Common myeloid progenitor, CD34-positive (primary cell): ENCODE results near the gene ST6GALNAC3.

Source experiments
- CTCF ChIA-PET: fragments of 350-600 bp; sonication (Branson Sonifier 250); formaldehyde crosslinking; loops from one replicate; lab custom pipeline; 2021; ENCODE audit warnings: antibody characterized with exemption; lab: Charles Lee
- POLR2A ChIA-PET: fragments of 350-600 bp; sonication (Branson Sonifier 250); formaldehyde crosslinking; loops from one replicate; lab custom pipeline; 2021; ENCODE audit warnings: antibody characterized with exemption; lab: Charles Lee
- DNase-seq, 3 donors: peaks; one replicate each; pipeline versions ENCODE4 v3.0.0 to v3.0.0-alpha.2; 2013
- H3K27ac ChIP-seq, 2 experiments: 1 replicate in 1 of 2; 2 replicates in 1 of 2; pipeline ENCODE4 v1.7.0; 2013; ENCODE audit warnings: inconsistent platforms in 2 of 2, low read length in 2 of 2, mild to moderate bottlenecking in 2 of 2, low read depth in 1 of 2, moderate library complexity in 1 of 2; ENCODE audit not compliant: severe bottlenecking in 2 of 2, insufficient read depth in 1 of 2, poor library complexity in 1 of 2
- H3K27me3 ChIP-seq, 5 experiments: replicated peaks in 2 of 5; 1 replicate in 3 of 5; 2 replicates in 2 of 5; pipeline versions ENCODE4 v1.6.1 to v1.7.0; 2013; ENCODE audit warnings: low read length in 4 of 5, mild to moderate bottlenecking in 2 of 5, moderate library complexity in 2 of 5, inconsistent platforms in 1 of 5; ENCODE audit not compliant: insufficient read depth in 5 of 5, control insufficient read depth in 4 of 5
- H3K36me3 ChIP-seq, 4 experiments: 1 replicate in 2 of 4; 2 replicates in 2 of 4; pipeline versions ENCODE4 v1.6.1 to v1.7.0; 2013; ENCODE audit warnings: low read length in 3 of 4, control low read depth in 1 of 4, mild to moderate bottlenecking in 1 of 4; ENCODE audit not compliant: control insufficient read depth in 4 of 4, insufficient read depth in 4 of 4
- H3K4me1 ChIP-seq, 4 experiments: 1 replicate in 3 of 4; 2 replicates in 1 of 4; pipeline versions ENCODE4 v1.6.1 to v1.7.1; 2013; ENCODE audit warnings: low read length in 3 of 4, mild to moderate bottlenecking in 3 of 4, control low read depth in 1 of 4, inconsistent platforms in 1 of 4, moderate library complexity in 1 of 4; ENCODE audit not compliant: control insufficient read depth in 4 of 4, insufficient read depth in 4 of 4; ENCODE audit errors: control extremely low read depth in 1 of 4
- H3K4me3 ChIP-seq, 7 experiments: 1 replicate in 4 of 7; 2 replicates in 3 of 7; pipeline versions ENCODE4 v1.5.1 to v1.7.0; 2013; ENCODE audit warnings: mild to moderate bottlenecking in 7 of 7, low read length in 6 of 7, moderate library complexity in 6 of 7, inconsistent platforms in 2 of 7, low read depth in 2 of 7, control low read depth in 1 of 7; ENCODE audit not compliant: insufficient read depth in 4 of 7, control insufficient read depth in 1 of 7; ENCODE audit errors: extremely low read depth in 1 of 7
- H3K9me3 ChIP-seq, 5 experiments: 1 replicate in 4 of 5; 2 replicates in 1 of 5; pipeline versions ENCODE4 v1.6.1 to v1.7.1; 2013; ENCODE audit warnings: low read length in 4 of 5, mild to moderate bottlenecking in 2 of 5, inconsistent platforms in 1 of 5, low read depth in 1 of 5, moderate library complexity in 1 of 5; ENCODE audit not compliant: control insufficient read depth in 4 of 5, insufficient read depth in 2 of 5; ENCODE audit errors: control extremely low read depth in 1 of 5
- WGBS: methylation state at CpG from one replicate; pipeline ENCODE4 v1.1.5; 2013; ENCODE audit not compliant: insufficient coverage; 5-methylcytosine and 5-hydroxymethylcytosine counted together

Gene ST6GALNAC3

GRCh38 chr1:76680651-76681050, 606.1 kb downstream of the ST6GALNAC3 start:
- Histone ChIP-seq H3K4me3 (no peak overlapping the region), H3K27me3 (no peaks in the 10 kb centered on the region), H3K27ac (no peak overlapping the region), H3K9me3 (no peaks in the 10 kb centered on the region), H3K36me3 (no peaks in the 10 kb centered on the region), H3K4me1 (no peaks in the 10 kb centered on the region)
- no peak for DNase-seq
- ChIA-PET CTCF (no interaction called here), POLR2A (no interaction called here)
- WGBS = 83% methylated on average over 1 of the region's 1 CpG

DNA sequence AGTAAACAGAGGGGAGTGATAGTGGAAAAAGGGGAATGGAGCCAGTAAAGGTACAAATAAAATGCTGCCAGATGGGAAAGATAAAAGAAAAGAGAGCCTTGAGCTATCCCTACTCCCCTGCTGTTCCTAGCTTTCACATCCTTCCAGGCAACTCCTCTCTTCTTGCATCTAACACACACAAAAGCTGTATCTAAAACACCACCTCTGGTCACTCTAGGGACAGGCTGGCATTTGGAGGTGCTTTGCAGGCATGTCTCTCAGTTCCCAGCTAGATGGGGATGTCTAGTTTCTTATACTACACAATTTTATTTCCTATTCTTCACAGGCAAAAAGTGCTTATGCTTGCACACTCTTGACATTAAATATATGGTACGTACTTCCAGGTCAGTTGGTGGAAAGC, 607.6 kb downstream of the ST6GALNAC3 start:
- Histone ChIP-seq H3K27ac (no peak overlapping the region), H3K36me3 (no peaks in the 10 kb centered on the region), H3K4me1 (no peaks in the 10 kb centered on the region), H3K9me3 (no peaks in the 10 kb centered on the region), H3K4me3 (no peak overlapping the region), H3K27me3 (no peaks in the 10 kb centered on the region)
- WGBS = no CpG with 5 or more reads among the region's 1 CpG
- no peak for DNase-seq
- ChIA-PET CTCF (no interaction called here), POLR2A (no interaction called here)
